Umbilical cord (tissue), 2 donors: ENCODE results near the gene RAP1A. TPM values are rescaled to one million over a fixed set of nuclear protein-coding genes. Genes with fewer than 3 reads are reported as not detected.
A peak's percentile ranks its signal among the peaks of the same experiment; 100 is the strongest.

Experiments
- DNase-seq: peaks from one replicate; pipeline ENCODE4 v3.0.0-alpha.2; 2015; ENCODE audit warnings: low spot score
- total RNA-seq: library from RNA; depleted of rRNA; stranded (reverse); fragments of >200 nt; gene quantifications from one replicate; pipeline ENCODE4 v1.2.3, GENCODE V29; 2014; ENCODE audit warnings: low replicate concordance; ENCODE audit not compliant: insufficient read depth

RAP1A gene
- total RNA-seq = 69.6 TPM

DNA sequence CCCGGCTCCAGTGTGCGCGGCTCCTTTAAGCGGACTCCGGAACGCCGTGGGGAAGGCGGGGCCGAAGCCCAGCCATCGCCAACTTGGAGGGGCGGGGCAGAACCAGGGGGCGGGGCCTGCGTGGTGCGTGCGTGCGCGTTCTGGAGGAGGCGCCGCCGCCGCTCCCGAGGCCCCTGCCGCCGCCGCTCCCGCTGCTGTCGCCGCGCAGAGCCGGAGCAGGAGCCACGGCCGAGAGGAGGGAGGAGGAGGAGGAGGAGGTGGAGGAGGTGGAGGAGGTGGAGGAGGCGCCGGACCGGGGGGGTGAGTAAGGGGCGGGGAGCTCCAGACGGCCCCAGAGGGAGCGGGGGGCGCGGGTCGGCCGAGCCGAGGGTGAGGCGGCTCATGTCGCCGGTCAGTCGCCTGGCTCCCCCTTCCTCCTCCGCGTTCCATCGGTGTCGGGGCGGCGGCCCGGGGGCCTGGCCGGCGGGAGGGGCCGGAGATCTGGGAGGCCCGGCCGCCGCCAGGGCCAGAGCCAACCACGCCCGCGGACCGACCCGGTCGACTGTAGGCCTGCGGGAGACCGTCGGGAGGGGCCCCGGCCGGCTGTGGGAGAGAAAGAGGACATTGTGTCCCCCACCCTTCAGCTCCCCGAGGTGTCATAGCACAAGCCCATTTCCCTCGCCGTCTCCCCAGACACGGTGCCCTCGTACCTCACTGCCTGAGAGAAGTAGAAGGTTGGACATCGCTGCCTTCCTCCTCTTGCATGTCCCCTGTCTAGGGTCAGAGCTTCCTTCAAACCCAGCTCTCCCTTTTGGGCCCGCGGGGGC lies at the start of gene RAP1A:
Gene RAP1A (plus strand): TSS at position 155 of the 806 bp plus-strand sequence. CDS start 71,572 bp downstream, outside the sequence.
- peak; percentile 94 for DNase-seq

DNA sequence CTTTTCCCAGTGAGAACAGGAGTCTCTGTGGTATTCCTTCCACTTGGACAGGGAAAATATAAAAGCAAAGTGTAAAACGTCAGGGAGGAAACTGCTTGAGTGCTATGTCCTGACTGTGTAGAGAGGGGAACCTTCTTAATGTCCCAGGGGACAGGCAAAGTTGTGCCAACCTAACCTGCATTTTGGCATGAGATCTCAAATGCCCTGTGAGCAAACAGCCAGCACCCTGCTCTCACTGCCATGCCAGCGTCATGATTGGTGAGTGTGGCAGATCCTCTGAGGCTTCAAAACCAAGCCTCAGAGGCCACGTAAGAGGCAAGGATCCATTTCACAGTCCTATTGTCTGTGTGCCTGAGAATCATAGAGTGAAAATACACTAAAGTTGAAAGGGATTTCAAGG lies 49.7 kb upstream of the RAP1A start:
- no peak for DNase-seq

DNA sequence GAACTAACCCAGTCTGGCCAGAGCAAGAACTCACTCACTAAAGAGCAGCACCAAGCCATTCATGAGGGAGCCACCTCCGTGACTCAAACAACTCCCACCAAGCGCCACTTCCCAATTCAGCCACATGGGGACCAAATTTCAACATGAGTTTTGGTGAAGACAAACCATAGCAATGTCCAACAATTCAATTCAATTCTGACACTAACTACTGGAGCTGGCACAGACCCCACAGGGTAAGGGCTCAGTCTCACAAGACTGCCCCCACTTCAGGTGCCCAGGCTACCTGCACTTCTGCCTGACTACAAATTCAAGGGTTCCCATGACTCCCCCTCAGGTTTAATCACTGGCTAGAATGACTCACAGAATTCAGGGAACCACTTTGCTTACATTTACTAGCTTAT lies 48.8 kb upstream of the RAP1A start:
- DNase-seq = no peak

DNA sequence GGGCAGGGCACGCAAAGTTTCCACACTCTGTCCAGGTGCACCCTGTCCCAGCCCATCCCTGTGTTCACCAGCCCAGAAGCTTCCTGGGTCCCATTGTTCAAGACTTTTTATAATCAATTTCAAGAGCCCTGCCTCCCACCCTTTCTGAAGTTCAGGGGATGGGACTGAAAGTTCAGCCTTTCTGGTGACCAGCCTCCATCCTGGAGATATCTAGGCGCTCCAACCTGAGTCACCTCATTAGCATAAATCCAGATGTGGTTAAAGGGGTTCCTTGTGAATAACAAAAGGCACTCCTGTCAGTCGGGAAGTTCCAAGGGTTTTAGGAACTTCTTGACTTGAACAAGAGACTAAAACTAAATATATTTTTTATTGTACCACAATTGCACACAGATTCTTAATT lies 48.4 kb upstream of the RAP1A start:
- DNase-seq = no peak

DNA sequence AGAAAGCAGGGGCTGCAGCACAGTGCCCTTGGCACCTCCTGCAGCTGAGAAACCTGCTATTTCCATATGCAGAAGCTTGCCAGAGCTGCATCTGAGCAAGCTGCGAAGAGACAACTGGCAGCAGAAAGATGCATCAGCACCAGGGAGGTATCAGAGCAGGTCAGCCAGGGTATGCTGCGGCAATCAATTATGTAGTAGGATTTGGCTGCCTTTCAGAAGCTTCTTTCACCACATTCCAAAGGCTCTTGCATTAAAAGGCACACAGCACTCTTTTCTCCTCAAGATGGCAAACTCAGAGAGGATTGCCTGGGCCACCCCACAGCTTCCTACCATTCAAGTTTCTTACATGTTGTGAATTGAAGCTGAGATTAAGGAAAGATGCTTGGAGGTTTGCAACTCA lies 47.6 kb upstream of the RAP1A start:
- peak; percentile 82 for DNase-seq

DNA sequence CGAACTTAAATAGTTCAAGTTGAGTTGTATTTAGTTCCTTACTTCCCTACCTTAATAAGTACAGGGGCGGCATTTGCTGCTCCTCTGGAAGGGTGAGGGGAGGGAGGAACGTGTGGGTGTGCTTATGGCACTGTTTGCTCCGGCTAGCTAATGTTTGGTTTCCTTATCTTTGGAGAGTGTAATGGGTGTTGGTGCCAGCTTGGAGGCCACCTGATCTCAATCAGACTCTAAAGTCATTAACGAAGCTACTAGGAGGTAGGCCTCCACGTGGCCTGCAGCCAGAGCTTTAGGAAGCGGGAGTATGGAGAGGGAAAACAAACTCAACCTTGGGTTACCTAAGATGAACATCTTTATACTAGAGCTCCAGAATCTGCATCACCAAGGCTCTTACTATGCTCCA lies 43.0 kb upstream of the RAP1A start:
- DNase-seq = no peak

DNA sequence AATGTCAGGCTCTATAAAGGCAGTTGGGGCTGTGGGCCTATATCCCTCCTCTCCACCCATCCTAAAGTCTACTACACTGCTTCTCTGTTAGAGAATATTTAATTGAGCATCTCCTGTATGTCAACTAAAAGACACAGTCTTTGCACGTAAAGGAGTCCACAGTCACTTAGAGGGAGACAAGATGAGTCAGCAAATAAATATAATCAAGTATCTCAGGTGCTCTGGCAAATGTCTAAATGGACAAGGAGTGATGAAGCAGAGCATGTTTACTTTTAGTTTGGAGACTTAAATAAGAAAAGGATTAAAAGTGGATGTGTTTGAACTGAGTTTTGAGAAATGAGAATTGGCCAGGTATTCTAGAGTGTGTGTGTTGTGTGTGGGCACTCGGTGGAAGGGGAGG lies 41.8 kb upstream of the RAP1A start:
- no peak for DNase-seq

- no peak for DNase-seq
Observed at GRCh38 chr1:111581166-111581565, 38.4 kb upstream of the RAP1A start.

GRCh38 chr1:111582016-111582415 lies 37.6 kb upstream of the RAP1A start:
- DNase-seq = no peak

DNA sequence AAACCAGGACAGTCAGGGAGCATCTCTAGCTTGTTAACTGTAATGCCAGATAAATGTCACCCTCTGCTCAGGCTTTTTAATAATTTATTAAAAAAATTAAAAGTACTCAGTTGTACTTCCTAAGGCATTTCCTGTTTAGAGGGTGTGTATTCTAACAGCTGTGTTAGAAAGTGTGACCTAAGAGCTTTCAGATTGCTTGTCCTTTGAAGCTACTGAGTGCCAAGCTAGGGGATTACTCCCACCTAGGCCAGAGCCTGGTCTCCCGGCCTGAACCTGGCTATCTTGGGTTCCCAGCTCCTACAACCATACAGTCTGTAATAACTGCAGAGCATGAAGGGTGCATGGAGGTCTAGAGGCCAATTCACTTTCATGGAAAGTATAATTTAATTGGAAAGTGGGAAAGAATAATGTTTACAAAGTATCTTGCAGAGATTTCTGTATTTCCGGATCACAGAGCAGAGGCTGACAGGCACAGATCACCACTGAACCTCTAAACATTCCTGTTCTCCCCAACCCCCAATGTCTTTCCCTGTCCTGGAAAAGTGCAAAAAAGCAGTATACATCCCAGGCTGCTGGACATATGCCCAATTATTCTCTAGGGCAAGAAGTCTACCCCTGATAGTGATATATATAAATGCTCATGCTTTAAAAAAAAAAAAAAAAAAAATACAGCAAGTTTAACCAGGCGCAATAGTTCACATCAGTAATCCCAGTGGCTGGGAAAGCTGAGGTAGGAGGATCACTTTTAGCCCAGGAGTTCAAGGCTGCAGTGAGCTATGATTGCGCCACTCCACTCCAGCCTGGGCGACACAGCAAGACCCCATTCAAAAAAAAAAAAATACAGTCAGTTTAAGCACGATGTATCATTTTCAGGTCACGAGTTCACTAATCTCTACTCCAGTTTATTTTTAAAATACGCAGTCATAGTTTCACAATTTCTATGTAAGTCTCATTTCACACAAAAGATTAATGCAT lies 36.7 kb upstream of the RAP1A start:
- no peak for DNase-seq

- no peak for DNase-seq
Observed at GRCh38 chr1:111585447-111586086, 34.0 kb upstream of the RAP1A start.

GRCh38 chr1:111586112-111586511 lies 33.5 kb upstream of the RAP1A start:
- no peak for DNase-seq

DNA sequence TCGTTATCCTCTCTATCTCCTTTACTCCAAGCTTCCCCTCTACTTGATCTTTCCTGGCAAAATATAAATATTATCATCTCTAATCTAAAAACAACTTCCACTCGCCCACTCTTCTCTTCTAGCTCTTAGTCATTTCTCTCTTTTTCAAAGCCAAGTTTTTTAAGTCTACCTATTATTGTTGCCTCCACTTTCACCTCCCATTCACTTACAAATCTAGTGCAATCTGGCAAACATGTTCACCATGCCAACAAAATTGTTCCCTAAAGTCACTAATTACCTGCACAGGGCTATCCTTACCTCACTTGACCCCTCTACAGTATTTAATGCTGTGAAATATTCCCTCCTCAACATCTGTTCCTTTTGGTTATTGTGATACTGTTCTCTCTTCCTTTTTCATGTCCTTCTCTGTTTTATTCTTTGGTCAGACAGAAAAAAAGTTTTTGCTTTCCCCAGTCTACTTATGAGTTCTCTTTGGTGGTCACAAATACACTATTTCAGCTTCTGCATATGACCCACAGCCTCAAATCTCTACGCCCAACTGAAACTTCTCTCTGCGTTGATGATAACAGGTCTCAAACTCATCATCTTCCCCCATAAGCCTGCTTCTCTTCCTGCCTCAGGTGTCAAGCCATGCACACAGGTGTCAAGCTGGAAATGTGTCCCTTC lies 31.9 kb upstream of the RAP1A start:
- no peak for DNase-seq

GRCh38 chr1:111591937-111592336 lies 27.7 kb upstream of the RAP1A start:
- no peak for DNase-seq

- DNase-seq = peak; percentile 81
Observed at GRCh38 chr1:111592389-111593361, 26.9 kb upstream of the RAP1A start.

GRCh38 chr1:111593403-111594305 lies 25.9 kb upstream of the RAP1A start:
- DNase-seq = no peak

DNA sequence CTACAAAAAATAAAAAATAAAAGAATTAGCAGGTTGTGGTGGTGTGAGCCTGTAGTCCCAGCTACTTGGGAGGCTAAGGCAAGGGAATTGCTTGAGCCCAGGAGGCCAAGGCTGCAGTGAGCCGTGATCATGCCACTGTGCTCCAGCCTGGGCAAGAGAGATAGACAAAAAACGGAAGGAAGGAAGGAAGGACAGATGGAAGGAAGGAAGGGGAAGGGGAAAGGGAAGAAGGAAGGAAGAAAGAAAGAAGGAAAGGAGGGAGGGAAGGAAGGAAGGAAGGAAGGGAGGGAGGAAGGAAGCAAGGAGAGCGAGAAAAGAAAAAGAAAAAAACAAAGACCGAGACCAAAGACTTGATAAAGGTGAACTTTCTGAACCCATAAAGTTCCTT lies 25.3 kb upstream of the RAP1A start:
- no peak for DNase-seq

DNA sequence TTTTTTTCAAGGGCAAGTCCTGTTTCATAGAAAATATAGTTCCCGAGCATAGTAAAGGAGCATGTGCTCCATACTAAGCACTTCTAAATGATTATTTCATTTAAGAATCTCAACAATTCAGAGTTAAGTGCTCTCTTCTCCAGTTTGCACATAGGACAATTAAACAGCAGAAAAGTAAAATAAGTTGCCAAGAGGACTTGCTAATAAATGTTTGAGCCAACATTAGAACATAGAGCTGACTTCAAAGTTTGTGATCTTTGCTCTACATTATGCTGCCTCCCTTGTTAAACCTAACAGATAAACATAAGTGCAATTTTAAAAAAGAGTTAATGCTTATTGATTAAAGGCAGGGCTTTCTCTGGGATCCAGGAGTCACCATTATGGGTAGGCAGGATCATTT lies 23.8 kb upstream of the RAP1A start:
- no peak for DNase-seq

GRCh38 chr1:111596499-111596898 lies 23.1 kb upstream of the RAP1A start:
- no peak for DNase-seq
